HCEC 1CT (cell line): ENCODE data around the gene SHCBP1L.
A peak's percentile ranks its signal among the peaks of the same experiment; 100 is the strongest.

Experiments used
- DNase-seq: peaks from one replicate; pipeline ENCODE4 v3.0.0-alpha.2; 2017

Gene SHCBP1L

DNA sequence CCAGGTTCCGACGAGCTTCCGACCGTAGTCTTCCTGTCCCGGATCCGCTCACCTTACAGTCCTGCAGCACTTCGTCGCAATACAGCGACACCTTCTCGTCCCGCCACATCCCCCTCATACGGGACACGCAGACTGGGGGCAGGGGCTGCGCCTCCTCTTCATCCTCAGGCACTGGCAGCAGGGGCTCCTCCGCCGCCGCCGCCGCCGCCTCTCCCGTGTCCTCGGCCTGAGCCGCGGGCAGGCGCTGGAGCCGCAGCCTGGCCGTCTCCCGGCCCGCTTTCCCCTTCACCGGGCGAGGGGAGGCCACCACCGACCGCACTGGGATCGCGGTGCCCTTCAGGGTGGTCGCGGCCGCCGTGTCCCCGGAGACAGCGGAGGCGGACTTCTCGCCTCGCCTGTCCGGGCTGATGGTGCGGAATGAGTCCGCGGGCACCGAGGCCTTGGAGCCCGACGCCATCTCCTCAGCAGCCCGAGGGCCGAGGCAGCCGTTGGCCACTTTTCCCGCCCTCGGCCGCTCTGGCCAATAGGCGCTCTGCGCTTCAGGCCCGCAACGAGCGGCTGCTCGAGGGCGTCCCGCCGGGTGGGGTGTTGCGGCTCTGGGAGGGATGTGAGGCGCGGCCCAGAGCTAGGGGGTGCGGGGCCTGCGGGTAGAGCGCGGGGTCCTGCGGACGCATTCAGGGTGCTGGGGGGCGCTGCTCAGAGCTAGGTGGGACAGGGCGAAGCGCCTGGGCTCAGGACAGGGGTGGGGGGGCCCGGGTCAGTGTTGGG lies at the start of gene SHCBP1L:
TSS of gene SHCBP1L (minus strand) at position 490 of the 768 bp plus-strand sequence. CDS start at position 457, 33 bp downstream.
- no peak for DNase-seq

DNA sequence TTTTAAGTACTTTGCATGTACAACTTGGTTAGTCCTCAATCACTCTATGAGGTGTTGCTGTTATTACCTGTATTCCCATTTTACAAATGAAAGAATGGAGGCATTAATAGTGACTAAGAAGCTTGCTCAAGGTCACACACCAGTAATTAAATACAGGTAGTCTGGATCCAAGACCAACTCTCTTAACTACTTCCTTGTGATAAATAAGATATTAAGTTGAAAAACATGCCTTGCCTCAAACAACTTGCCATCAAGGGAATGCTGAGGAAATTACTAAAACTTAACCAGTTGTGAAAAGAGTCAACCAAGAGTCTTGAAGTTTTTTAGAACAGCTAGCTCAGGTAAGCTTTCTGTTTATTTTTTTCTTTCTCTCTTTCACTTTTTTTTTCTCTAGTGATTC lies 49.3 kb upstream of the SHCBP1L start:
- no peak for DNase-seq

DNA sequence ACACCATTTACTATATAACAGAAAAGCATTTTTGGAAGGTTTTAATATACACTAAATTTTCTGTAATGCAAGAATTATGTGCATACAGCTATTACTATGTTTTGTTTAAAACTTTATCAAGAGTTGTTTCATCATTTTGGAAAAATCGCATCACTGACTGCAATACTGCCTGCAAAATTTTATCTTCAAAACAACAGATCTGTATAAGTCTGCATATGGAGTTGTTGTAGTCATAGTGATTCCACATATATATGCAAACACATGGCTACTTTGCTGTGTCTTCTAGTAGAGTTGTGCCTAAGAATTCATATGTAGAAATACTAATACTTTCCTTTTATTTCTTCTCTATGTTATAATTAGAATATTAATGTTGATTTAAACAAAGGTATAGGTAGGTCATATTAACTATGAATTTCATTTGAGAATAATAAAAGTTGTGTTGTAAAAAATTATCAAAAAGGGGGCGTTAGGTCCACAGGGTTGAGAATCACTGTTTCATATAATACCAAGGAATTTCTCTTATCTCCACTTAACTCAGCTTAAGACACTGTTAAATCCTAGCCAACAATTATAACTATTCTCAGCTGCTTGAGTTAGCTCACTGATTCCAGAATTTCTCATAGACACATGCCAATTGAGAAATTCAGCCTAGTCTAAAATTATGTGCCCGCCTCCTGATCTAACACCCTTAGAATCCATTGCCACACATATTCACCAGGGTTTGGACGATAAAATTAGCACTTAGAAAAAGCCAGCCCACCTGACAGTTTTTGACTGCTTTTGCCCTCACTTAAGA lies 47.4 kb upstream of the SHCBP1L start:
- DNase-seq = no peak

DNA sequence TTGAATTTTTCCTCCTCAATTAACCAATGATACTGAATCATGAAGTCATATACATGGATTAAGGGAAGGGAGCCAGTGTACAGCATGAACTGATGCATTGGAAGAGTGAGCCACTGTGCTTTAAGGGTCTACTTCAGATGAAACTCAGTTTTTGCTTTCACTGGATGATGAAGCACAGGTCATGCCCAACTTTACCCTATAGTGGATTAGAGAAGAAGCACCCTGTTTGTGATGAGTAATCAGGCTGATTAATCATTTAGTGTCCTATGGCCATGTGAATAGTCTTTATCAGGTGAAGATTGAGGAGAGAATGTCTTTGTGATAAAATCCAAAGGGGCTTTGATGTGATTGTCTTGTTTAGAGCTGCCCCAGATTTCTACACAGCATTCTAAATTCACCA lies 45.5 kb upstream of the SHCBP1L start:
- DNase-seq = peak; percentile 15

DNA sequence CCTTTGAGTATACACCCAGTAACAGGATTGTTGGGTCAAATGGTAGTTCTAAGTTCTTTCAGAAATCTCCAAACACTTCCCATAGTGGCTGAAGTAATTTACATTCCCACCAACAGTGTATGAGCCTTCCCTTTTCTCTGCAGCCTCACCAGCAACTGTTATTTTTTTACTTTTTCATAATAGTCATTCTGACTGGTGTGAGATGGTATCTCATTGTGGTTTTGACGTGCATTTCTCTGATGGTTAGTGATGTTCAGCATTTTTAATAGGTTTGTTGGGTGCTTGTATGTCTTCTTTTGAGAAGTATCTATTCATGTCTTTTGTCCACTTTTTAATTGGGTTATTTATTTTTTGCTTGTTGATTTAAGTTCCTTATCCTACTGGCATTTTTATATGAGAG lies 43.9 kb upstream of the SHCBP1L start:
- peak; percentile 15 for DNase-seq

DNA sequence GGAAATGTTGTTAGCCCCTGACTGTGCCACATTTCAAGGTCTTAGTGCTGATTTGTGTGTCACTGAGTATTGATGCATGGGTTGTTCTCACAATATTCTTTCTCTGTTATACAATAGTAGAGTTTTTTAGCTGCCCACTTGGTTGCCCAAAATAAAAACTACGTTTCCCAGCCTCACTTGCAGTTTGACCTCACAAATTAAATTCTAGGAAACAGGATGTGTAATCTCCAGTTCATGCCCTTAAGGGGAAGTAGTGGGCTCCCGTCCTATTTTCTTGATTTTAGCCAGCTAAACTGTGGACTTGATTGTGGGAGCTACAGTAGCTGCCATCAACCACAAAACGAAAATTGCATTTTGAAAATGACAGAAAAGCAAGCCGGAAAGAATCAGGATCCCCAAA lies 42.9 kb upstream of the SHCBP1L start:
- no peak for DNase-seq

DNA sequence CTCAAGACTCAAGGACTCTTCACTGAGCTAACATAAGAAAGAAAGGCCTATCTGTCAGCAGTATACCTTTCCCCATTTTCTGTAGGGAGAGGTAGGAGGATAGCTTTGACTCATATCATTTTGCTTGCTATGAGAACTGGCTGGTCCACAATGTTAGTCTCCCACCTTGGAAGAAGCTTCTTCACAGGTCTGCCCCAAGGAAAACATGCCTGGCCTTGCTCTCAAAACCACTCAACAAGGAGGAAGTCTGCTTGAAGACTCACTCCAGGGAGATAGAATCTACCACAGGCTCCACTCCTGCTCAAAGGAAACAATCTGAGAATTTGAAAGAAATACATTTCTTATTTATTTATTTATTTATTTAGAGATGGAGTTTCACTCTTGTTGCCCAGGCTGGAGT lies 40.8 kb upstream of the SHCBP1L start:
- no peak for DNase-seq

DNA sequence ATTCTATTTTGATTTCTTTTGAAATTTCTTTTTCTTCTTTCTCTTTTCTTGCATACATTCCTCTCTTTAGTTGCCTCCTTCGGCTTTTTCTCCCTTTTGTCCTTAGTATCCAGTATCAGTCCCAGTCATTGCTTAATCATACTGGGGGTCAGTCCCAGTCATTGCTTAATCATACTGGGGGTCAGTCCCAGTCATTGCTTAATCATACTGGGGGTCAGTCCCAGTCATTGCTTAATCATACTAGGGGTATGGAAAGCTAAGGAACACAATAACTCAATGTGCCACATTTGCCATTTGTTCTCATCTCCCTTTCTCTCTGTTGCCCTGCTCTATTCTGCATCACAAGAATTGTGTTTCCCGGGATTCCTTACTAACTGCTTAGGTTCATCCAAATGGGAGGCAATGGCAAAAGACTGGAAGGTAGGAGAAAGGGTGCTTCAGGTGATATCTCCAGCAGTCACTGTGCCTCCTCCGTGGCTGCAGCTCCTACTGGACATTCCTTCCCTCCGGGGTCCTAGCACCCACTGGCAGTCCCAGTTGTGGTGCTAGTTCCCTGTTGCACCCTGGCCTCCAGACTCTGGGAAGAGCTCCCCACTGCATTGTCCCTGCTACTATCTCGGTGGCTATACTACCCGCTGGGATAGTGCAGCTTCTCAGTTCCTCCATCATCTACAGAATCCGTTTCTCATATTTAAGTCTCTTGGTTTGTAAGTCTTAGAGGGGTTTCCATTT lies 37.6 kb upstream of the SHCBP1L start:
- peak; percentile 85 for DNase-seq

DNA sequence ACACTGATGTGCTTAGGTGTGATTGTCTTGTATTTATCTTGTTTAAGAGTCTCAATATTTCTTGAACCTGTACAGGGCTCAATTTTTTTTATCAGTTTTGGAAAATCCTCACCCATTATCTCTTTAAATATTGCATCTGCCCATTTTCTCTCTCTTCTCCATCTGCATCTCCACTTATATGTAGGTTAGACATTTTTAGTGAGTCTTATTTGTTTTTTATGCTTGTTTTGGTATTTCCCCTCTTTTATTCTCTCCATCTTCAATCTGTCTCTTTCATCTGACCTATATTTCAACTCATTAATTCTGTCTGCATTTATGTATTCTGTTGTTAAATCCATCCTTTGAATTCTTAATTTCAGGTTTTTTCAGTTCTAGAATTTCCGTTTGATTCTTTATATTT lies 32.9 kb upstream of the SHCBP1L start:
- no peak for DNase-seq

DNA sequence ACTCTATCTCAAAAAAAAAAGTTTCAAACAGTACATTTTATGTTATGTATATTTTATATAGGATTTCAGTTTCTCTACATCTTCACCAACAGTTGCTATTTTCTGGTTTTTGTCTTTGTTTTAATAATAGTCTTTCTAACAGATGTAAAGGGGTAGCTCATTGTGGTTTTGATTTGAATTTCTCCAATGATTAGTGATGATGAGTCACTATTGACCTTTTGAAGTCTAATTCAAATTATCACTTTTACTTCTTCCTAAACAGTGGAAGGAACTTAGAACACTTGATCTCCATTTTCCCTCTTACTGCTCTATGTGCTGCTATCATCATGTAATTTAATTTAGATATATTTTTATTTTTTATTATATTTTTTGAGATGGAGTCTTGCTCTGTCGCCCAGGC lies 31.7 kb upstream of the SHCBP1L start:
- DNase-seq = peak; percentile 47

DNA sequence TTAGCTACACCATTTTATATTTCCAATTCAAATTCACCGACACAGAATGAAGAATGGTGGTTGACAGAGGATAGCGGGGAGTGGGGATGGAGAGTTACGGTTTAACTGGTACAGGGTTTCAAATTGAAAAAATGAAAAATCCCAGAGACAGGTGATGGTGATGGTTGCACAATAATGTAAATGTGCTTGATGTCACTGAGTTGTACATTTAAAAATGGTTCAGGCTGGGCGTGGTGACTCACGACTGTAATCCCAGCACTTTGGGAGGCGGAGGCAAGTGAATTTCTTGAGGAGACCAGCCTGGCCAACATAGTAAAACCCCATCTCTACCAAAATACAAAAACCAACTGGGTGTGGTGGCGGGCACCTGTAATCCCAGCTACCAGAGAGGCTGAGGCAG lies 31.2 kb upstream of the SHCBP1L start:
- no peak for DNase-seq

DNA sequence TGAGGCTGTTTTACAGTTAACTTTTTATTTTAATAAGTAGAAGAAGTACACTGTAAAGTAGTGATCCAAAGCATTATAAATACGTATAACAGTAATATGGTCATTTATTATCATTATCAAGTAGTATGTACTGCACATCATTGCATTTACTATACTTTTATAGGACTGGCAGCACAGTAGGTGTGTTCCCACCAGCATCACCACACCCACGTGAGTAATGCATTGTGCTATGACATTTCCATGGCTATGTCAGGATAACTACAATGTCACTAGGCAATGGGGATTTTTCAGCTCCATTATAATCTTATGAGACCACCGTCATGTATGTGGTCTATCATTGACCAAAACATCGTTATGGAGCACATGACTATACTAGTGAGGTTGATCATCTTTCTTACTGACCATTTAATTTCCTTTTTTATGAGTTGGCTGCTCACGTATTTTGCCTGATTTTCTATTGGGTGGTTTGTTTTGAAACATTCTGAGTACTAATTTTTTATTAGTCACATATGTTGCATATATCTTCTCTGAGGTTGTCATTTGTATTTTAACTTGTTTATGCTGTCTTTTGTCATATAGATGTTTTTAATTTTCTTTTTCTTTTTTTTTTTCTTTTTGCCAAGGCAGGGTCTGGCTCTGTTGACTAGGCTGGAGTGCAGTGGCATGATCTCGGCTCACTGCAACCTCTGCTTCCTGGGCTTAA lies 25.3 kb upstream of the SHCBP1L start:
- no peak for DNase-seq

DNA sequence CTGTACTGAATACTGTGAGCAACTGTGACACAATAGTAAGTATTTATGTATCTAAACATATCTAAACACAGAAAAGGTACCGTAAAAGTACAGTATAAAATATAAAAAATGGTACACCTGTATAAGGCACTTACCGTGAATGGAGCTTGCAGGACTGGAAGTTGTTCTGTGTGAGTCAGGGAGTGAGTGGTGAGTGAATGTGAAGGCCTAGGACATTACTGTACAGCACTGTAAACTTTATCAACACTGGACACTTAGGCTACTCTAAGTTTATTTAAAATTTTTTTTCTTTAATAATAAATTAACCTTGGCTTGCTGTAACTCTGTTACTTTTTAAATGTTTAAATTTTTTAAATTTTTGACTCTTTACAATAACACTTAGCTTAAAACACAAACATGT lies 24.5 kb upstream of the SHCBP1L start:
- peak; percentile 17 for DNase-seq

DNA sequence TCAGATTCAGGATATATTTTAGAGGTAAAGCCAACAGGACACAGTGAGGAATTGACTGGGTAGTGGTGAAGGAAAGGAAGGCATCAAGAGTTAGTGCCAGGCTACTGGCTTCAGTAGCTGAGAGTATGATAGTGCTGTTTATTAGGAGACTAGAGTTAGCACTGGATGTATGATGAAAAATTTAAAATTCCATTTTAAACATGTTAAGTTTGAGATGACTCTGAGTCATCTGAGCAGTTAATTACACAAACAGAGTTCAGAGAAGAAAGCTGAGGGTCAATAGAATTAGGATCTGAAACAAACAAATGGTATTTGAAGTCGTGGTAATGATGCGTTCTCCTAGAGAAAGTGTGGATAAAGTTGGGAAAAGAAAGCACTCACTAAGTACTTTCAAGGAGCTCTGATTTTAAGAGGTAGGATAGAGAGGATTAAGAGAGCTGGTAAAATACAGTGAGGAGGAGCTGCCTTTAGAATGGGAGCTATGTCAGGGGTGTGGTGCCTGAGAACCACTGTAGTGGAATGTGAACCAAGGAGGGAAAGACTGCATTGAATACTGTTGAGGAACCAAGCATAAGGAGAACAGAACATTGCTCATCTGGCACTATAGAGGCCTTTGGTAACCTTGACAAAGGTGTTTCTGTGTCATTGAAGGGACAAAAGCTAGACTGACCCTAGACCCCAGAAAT lies 21.7 kb upstream of the SHCBP1L start:
- peak; percentile 27 for DNase-seq

DNA sequence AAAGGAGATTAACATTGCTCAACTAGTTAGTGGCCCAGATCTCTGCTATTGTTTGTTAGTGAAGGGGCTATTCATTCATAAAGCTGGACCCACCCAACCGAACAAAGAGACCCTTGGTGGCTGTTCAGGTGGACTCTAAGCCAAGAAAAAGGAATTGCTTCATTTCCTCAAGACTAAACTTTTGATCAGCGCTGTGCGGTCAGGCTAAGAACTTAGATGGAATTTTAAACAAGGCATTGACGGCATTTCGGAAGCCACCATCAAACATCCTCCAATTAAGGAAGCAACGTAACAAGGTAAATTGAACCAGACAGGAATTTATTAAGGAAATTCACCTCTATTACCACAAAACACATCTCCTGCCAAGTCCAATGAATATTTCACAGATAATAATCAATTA lies 19.9 kb upstream of the SHCBP1L start:
- DNase-seq = no peak

DNA sequence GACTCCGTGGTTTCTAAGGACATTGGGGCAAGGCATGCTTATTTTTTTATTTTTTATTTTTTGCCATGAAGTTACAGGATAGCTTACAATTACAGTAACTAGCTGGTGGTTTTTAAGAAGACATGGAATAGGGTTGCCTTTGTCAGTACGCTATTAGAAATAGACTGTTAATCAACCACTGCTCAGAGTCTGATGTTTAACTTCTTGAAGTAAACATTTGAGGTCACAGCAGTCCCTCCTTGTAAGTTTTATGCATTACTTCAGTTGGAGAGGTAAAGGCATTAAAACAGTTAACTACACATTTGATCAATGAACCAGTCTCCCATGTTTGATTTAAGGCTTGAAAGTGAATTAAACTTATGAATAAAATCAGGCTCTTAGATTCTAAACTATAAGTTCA lies 19.3 kb upstream of the SHCBP1L start:
- DNase-seq = no peak

DNA sequence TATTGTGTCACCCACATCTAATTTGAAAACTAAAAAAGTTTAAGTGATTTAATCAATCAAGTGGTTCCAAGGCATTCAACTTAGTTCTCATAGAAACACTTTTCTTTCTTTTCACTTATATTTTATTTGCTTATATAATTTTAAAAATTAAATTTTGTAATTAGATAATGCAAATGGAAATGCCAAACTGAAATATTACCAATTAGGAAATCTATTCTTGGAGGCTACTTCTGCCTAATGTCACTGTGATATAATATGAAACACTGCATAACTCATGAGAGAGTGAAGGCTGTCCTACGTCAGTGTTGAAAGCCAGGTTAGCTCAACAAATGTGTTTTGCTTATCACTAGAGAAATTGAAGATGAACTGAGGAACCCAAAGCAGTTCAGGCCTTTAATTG lies 18.3 kb upstream of the SHCBP1L start:
- no peak for DNase-seq

DNA sequence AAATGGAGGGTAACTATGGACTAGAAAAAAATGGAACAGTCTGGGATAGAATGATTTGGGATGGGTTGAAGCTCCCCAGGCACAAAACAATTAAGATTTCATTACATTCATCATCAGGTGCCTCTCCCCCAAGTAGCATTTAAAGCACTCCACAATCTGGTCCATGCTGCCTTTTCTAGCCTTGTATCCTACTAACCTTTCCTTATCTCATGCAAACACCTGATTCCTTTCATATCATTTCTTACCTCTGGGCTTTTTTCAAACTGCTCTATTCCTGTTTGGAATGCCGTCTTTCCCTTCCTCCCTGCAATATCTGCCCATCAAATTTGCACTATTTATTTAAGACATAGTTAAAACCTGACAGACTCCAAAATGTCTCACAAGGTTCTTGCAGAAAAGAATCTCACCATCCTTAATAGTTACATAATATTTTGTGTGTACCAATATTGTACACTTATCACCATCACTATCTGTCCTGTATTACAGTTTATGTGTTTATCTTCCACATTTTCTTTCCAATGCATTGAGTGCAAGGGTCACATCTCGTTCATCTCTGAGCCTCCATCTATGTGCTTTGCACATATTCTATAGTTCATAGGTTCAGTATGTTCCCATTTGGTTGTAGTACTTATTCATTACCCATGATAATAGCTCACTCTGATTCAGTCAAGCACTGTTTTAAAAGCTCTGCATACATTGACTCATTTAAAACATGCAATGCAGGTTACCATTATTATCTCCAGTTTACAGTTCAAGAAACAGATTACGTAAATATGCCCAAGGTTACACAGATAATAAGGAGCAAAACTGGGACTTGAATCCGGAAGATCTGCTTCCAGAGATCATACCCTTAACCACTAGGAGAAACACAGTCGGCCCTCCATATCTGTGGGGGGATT lies 16.1 kb upstream of the SHCBP1L start:
- DNase-seq = no peak

DNA sequence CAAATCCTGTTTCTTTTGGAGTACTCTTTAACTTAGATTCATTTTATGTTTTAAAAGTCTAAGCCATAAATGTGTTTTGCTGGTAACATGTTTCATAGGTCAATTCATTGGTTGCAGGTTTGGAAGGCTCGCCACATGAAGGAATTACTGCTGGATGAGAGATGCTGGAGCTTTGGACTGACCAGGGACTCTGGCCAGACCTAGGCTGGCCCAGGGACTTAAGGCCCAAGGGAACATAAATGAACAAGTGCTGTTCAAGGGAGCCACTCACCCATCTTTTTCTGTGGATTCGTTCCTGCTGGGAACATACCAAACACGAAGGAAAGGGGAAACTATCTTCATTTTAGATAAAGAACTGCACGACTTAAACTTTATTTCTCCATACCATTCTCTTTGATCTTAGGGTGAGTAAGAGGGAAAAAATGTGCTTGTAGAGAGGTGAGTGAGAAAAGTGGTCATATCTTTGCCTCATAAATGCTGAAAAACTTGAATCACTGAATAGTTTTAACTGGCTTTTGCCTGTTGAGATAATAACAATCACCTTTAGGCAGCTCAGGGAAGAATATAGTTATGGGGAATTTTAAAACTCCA lies 15.3 kb upstream of the SHCBP1L start:
- peak; percentile 30 for DNase-seq

DNA sequence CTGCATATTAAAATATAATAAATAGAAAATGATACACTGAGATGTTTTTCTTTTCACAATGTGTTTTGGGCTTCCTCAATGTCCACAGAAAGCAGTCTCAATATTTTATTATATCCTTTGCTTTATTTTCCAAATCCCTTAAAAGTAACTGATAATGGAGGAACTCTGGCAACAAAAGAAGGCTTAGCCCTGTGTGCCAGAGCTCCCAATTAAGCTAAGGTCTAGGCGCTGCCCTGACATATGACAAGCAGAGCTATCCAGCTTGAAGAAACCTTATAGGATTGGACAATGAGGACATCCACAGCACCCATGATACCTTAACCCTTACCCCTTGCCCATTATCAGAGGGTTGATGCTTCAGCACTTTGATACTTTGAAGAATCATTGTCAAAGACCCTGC lies 12.9 kb upstream of the SHCBP1L start:
- no peak for DNase-seq

DNA sequence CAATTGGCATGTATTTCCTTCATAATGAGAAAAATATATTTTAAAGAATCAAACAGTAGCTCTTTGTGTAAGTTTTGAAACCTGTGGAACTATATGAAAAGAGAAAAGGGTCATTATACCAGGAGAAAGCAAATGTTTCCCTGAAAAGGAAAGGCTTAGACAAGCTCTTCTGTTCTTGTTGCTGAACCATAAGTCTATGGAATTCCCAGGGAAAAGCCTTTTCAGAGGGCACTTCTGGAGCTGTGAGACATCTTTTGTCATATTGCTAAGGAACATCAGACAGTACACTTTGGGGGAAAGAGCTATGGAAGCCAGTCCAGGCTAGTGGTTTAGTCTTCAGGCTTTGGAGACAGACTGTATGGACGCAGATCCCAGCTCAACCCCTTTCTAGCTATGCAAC lies 12.1 kb upstream of the SHCBP1L start:
- DNase-seq = no peak
